Activated CD4-positive, alpha-beta T cell treated with anti-CD3 and anti-CD28 coated beads, Interleukin-2, amount 10 ng/mL, durations not matched to agents 7 days and 5 days (primary cell): ENCODE data around the gene HMGB1. TPM values are rescaled to one million over a fixed set of nuclear protein-coding genes. Genes with fewer than 3 reads are reported as not detected.
"Not testable (repeated sequence)": the region's sequence is repeated elsewhere in the genome, so short reads cannot be mapped to it uniquely, and the experiment has no call there.

ENCODE experiments used
- CTCF ChIA-PET: fragments of 350-600 bp; sonication (Branson Sonifier 250); formaldehyde crosslinking; loops from one replicate; lab custom pipeline; 2021; ENCODE audit warnings: antibody characterized with exemption; lab: Charles Lee
- POLR2A ChIA-PET: fragments of 350-600 bp; sonication (Branson Sonifier 250); formaldehyde crosslinking; loops from one replicate; lab custom pipeline; 2021; ENCODE audit warnings: antibody characterized with exemption; lab: Charles Lee
- DNase-seq: peaks from one replicate; pipeline ENCODE4 v3.0.0-alpha.2; 2020
- H3K27ac Mint-ChIP-seq: one replicate; pipeline ENCODE4 v1.8.0; 2021; ENCODE audit warnings: mild to moderate bottlenecking, moderate library complexity, mixed read lengths
- H3K27me3 Mint-ChIP-seq: one replicate; pipeline ENCODE4 v1.8.0; 2021; ENCODE audit warnings: mixed read lengths
- H3K36me3 Mint-ChIP-seq: one replicate; pipeline ENCODE4 v1.8.0; 2021; ENCODE audit warnings: low read depth, mixed read lengths
- H3K4me1 Mint-ChIP-seq: one replicate; pipeline ENCODE4 v1.8.0; 2021; ENCODE audit warnings: mixed read lengths
- H3K4me3 Mint-ChIP-seq: one replicate; pipeline ENCODE4 v1.8.0; 2021; ENCODE audit warnings: mild to moderate bottlenecking, moderate library complexity, mixed read lengths
- H3K9me3 Mint-ChIP-seq: one replicate; pipeline ENCODE4 v1.8.0; 2021; ENCODE audit warnings: mixed read lengths
- total RNA-seq, 2 experiments: library from RNA; stranded (reverse); gene quantifications; one replicate each; pipeline ENCODE4 v1.2.3, GENCODE V29; 2021

HMGB1 gene
- total RNA-seq, 2 experiments from 2014 or later: 709 to 827 TPM

DNA sequence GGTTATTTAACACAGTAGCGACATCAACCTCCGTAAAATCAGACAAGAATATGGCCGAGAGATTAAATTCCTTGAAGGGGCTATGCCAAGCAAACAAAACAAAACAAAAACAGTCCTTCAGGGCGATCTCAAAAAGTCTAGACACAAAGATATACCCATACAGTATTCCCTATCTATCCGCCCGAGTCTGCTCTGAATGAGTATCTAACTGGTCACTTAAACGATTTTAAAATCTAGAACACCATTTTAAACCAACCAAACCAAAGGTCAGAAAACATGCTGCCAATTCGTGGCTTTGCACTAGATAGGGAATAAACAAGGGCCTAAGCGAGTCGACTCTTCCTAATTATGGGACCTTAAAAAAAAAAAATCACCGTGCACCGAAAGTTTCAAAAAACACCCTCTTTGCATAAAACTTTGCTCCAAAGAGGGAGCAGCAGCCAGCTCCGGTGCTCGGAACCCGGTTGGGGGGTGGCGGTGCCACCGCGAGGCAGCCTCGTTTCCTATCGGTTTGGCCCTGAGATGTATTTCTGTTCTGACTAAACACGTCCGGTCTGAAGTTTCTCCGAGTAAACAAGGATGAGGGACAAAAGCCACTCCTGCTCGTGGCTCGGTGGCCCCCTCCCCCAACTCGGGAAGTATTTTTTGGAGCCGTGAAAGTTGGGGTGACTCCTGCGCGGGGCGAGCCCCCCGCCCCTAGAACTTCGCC lies 1.8 kb downstream of the HMGB1 start:
- H3K9me3 Mint-ChIP-seq: no peaks in the 10 kb centered on the region
- POLR2A ChIA-PET: interaction anchor here (0.5 to 1.9 kb wide), 4 partner anchors 16 to 498 kb away, joined by 3 to 10 read pairs (median 9); no protein-coding TSS in a partner anchor
- peaks cover 41% of the 10 kb centered on the region for H3K36me3 Mint-ChIP-seq
- peak overlapping the region; percentile 87 for H3K4me3 Mint-ChIP-seq
- H3K27ac Mint-ChIP-seq: peak overlapping the region; percentile 99
- DNase-seq: peak; percentile 83
- H3K27me3 Mint-ChIP-seq: no peaks in the 10 kb centered on the region
- H3K4me1 Mint-ChIP-seq: peaks cover 39% of the 10 kb centered on the region
- CTCF ChIA-PET: interaction anchor here (0.6 kb wide), 3 partner anchors 45 to 301 kb away, joined by 4 read pairs; no protein-coding TSS in a partner anchor

DNA sequence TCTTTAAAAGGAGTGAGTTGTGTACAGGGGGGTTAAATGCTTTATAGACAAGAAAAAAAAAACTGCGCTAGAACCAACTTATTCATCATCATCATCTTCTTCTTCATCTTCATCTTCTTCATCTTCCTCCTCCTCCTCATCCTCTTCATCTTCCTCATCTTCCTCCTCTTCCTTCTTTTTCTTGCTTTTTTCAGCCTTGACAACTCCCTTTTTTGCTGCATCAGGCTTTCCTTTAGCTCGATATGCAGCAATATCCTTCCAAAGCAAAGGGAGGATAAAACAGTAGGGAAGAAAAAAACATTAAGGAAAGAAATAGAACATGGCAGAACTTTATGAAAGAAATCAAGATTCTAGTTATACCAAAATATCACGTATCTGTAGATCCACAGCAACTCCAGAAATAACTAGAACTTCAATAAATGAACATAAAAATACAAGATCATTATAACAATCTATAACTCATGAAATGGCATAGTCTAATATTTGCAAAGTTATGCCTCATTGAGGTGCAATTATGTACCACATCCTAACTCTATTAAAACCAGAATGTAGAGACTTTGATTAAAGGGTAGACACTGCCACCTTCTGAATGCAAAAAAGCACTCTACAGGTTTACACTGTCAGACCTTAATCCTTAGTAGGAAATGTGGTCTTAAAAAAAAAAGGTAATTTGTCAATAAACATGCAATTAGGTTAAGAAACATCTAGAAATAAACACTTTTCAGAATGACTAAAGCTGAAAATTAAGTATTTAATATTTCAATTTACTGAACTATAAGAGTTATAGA lies 4.3 kb downstream of the HMGB1 start:
- POLR2A ChIA-PET: not testable (repeated sequence)
- H3K4me3 Mint-ChIP-seq: peak overlapping the region; percentile 58

DNA sequence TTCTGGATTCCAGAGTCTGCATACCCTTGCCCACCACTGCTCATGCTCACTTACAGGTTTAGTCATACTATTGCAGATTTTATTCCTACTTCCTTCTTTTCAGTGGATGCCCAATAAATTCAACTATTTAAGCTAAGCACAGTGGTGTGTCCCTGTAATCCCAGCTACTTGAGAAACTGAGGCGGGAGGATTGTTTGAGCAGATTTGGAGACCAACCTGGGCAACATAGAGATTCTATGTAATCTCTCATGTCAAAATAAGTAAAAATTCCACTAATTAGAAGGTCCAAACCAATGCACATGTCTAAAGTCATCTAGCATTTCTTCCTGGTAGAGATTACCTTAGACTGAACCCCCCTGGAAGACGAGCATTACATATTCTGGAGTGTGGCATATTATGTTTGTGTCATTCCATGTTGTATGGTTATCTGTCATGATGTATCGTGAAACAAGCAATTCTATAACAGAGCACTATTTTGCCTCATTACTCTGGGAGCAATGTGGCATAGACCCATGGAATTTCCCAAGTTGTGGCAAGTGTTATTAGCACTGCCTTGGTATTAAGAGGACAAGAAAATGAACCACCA lies 8.3 kb downstream of the HMGB1 start:
- DNase-seq: no peak
- H3K36me3 Mint-ChIP-seq: peaks cover 42% of the 10 kb centered on the region
- ChIA-PET CTCF (no interaction called here), POLR2A (interaction anchor here (0.6 kb wide), 1 partner anchor 44 kb away, joined by 5 read pairs; no protein-coding TSS in a partner anchor)
- no peaks in the 10 kb centered on the region for H3K27me3 Mint-ChIP-seq
- H3K27ac Mint-ChIP-seq: no peak overlapping the region
- no peak overlapping the region for H3K4me3 Mint-ChIP-seq
- peaks cover 16% of the 10 kb centered on the region for H3K4me1 Mint-ChIP-seq
- H3K9me3 Mint-ChIP-seq: no peaks in the 10 kb centered on the region

More for the DNA sequence above, 4.3 kb downstream of the HMGB1 start:
- DNase-seq: peak; percentile 40
- H3K27me3 Mint-ChIP-seq, H3K9me3 Mint-ChIP-seq: not testable (repeated sequence)
- peaks cover 31% of the 10 kb centered on the region for H3K4me1 Mint-ChIP-seq
- peaks cover 59% of the 10 kb centered on the region for H3K36me3 Mint-ChIP-seq
- CTCF ChIA-PET: interaction anchor here (0.6 to 1.3 kb wide), 2 partner anchors 90 to 203 kb away, joined by 3 to 6 read pairs; no protein-coding TSS in a partner anchor
- peak overlapping the region; percentile 55 for H3K27ac Mint-ChIP-seq

DNA sequence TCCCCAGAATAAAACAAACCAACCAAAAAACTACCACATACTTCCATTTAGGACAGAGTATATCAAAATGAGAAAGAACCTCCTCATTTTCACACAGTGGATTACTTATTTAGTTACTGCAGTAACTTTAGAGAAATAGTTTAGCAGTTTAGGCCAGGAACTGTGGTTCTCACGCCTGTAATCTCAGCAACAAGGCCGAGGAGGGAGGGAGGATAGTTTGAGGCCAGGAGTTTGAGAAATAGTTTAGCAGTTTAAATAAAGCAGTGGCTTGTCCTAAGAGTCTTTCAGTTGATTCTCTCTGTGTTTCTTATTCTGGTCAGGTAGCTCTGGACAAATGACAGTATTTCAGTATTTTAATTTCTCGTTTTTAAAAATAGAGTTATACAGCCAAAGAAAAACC lies 9.4 kb downstream of the HMGB1 start:
- CTCF ChIA-PET: no interaction called here
- H3K27me3 Mint-ChIP-seq: no peaks in the 10 kb centered on the region

DNA sequence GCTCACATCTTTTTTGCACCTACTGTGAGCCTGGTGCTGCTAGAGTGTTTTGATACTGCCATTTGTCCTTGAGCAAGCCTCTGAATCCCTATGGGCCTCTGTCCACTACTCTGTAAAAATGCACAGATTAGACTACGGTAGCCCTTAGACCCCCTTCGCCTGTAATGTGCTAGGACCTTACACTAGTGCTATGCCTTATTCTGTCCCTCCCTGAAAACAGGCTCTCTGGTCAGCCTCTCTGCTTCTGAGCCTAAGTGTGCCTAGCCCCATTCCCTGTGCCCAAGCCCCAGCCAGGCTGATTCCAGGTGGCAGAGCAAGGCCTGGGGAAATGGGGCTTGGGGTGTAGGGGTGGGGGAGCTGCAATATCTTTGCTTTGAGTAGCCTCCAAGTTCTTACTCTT lies 10.7 kb downstream of the HMGB1 start:
- POLR2A ChIA-PET: no interaction called here
- H3K27ac Mint-ChIP-seq: no peak overlapping the region
- CTCF ChIA-PET: interaction anchor here (0.6 to 1.2 kb wide), 3 partner anchors 10 to 105 kb away, joined by 3 to 6 read pairs (median 4); no protein-coding TSS in a partner anchor

More for the DNA sequence above, 9.4 kb downstream of the HMGB1 start:
- Mint-ChIP-seq H3K9me3 (no peaks in the 10 kb centered on the region), H3K36me3 (peaks cover 32% of the 10 kb centered on the region), H3K4me3 (no peak overlapping the region), H3K4me1 (peaks cover 7% of the 10 kb centered on the region), H3K27ac (peak overlapping the region; percentile 23)
- no peak for DNase-seq
- POLR2A ChIA-PET: no interaction called here

DNA sequence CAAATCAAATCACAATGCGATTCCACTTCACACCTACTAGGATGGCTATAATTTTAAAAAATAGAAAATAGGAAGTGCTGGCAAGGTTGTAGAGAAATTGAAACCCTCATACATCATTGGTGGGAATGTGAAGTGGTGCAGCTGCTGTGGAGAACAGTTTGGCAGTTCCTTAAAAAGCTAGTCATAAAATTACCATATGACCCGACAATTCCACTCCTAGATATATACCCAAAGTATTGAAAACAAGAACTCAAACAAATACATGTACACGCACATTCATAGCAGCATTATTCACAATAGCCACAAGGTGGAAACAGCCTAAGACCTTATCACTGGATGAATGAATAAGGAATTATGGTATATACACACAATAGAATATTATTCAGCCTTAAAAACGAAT lies 12.0 kb downstream of the HMGB1 start:
- POLR2A ChIA-PET: no interaction called here
- H3K27ac Mint-ChIP-seq: no peak overlapping the region
- H3K27me3 Mint-ChIP-seq: no peaks in the 10 kb centered on the region

More for the DNA sequence above, 10.7 kb downstream of the HMGB1 start:
- DNase-seq: no peak
- no peak overlapping the region for H3K4me3 Mint-ChIP-seq
- H3K9me3 Mint-ChIP-seq: no peaks in the 10 kb centered on the region
- no peaks in the 10 kb centered on the region for H3K27me3 Mint-ChIP-seq
- H3K36me3 Mint-ChIP-seq: peaks cover 29% of the 10 kb centered on the region
- peaks cover 5% of the 10 kb centered on the region for H3K4me1 Mint-ChIP-seq

DNA sequence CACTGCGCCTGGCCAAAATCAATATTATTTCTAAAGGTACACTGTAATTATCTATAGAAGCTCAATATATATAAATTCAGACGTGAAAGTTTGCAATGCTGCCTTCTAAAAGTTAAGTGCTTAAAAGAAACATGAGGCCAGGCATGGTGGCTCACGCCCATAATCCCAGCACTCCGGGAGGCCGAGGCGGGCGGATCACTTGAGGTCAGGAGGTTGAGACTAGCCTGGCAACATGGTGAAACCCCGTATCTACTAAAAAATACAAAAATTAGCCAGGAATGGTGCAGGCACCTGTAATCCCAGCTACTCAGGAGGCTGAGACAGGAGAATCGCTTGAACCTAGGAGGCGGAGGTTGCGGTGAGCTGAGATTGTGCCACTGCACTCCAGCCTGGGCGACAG lies 14.3 kb downstream of the HMGB1 start:
- CTCF ChIA-PET, H3K4me1 Mint-ChIP-seq, DNase-seq, H3K27ac Mint-ChIP-seq, H3K36me3 Mint-ChIP-seq, H3K4me3 Mint-ChIP-seq, POLR2A ChIA-PET, H3K27me3 Mint-ChIP-seq, H3K9me3 Mint-ChIP-seq: not testable (repeated sequence)

More for the DNA sequence above, 12.0 kb downstream of the HMGB1 start:
- Mint-ChIP-seq H3K36me3 (peaks cover 16% of the 10 kb centered on the region), H3K9me3 (no peaks in the 10 kb centered on the region), H3K4me3 (no peak overlapping the region), H3K4me1 (no peaks in the 10 kb centered on the region)
- DNase-seq: no peak
- CTCF ChIA-PET: interaction anchor here (0.7 to 2.2 kb wide), 3 partner anchors 9 to 38 kb away, joined by 3 to 7 read pairs (median 3); no protein-coding TSS in a partner anchor

DNA sequence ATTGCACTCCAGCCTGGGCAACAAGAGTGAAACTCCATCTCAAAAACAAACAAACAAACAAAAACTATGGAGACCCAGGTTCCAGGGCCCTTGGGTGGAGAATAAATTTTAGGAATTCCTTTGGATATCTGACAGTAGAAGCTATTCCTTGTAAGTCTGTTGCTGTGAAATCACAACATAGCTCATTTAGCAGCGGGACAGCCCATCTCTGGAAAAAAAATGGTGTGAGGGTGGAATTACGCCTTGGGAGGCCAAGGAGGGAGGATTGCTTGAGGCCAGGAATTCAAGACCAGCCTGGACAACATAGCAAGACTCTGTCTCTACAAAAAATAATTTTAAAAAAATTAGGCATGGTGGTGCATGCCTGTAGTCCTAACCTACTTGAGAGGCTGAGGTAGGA lies 15.7 kb downstream of the HMGB1 start:
- DNase-seq: no peak
- H3K27me3 Mint-ChIP-seq: peaks cover 13% of the 10 kb centered on the region
- H3K27ac Mint-ChIP-seq: no peak overlapping the region
- H3K4me1 Mint-ChIP-seq: peaks cover 6% of the 10 kb centered on the region
- ChIA-PET CTCF (interaction anchor here (0.6 to 1.4 kb wide), 2 partner anchors 10 to 16 kb away, joined by 3 to 6 read pairs; no protein-coding TSS in a partner anchor), POLR2A (no interaction called here)
- H3K9me3 Mint-ChIP-seq: no peaks in the 10 kb centered on the region
- no peaks in the 10 kb centered on the region for H3K36me3 Mint-ChIP-seq
- H3K4me3 Mint-ChIP-seq: no peak overlapping the region

DNA sequence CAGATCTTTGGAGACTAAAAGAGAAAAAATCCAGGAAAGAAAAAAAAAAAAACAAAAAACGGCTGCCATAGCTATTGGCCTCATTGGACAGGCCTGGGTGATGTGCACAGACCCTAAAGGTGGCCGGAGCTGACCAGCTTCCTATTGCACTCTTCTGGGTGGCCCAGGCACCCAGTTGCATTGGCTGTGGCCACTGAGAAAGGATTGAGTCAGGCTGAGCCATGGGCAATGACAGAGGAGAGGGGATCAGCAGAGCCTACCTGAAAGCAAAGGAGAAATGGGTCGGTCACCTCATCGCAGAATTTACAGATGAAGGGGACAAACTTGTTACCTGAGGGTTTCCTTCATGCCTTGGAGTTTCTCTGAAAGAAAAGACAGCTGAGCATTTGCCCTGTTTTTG lies 17.3 kb downstream of the HMGB1 start:
- Mint-ChIP-seq H3K4me3 (no peak overlapping the region), H3K4me1 (peaks cover 6% of the 10 kb centered on the region), H3K27me3 (peaks cover 13% of the 10 kb centered on the region), H3K36me3 (no peaks in the 10 kb centered on the region), H3K27ac (no peak overlapping the region), H3K9me3 (no peaks in the 10 kb centered on the region)
- ChIA-PET CTCF (interaction anchor here (0.6 to 1.4 kb wide), 7 partner anchors 8 to 315 kb away, joined by 3 to 6 read pairs (median 3); no protein-coding TSS in a partner anchor), POLR2A (interaction anchor here (0.9 kb wide), 1 partner anchor 76 kb away, joined by 5 read pairs; no protein-coding TSS in a partner anchor)
- no peak for DNase-seq

DNA sequence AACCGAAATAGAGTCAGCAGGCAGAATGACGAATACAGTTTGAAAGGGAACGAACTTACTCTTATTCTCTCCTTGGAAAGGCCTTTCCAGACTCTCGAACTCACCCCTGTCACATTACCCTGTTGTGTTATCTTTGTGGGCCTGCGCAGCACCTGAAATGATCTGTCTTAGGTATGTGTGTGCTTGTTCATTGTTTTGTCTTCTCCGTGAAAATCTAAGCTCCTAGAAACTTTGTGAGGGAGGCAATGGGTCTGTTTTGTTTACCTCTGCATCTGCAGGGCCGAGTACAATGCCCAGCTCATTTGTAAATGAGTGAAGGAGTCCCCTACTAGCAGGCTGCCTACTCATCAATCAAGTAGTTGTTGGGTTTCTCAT lies 19.6 kb downstream of the HMGB1 start:
- Mint-ChIP-seq H3K4me1 (peaks cover 9% of the 10 kb centered on the region), H3K9me3 (no peaks in the 10 kb centered on the region), H3K4me3 (no peak overlapping the region), H3K27me3 (peaks cover 13% of the 10 kb centered on the region), H3K27ac (no peak overlapping the region), H3K36me3 (no peaks in the 10 kb centered on the region)
- DNase-seq: no peak
- ChIA-PET CTCF (interaction anchor here (0.8 kb wide), 1 partner anchor 27 kb away, joined by 3 read pairs; no protein-coding TSS in a partner anchor), POLR2A (no interaction called here)

DNA sequence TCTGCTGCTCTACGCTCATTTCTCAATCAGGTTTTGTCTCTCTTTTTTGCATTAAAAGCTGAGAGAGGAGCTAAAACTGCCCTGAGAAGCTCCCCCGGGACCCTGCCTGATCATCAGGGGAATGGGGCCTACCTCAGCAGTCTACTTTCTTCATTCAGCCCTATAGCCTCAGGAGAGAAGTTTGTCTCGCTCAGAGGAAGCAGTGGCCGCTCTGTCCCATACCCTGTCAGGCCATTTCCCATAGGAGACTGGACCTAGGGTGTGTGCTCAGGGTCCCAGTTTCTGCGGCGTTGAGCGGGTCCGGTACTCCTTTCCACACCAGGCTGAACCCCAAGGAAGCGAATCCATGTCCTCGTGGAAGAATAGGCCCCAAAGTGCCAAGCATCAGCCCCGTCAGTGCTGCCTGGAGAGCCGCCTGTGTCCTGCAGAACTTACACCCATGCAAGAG lies 21.8 kb downstream of the HMGB1 start:
- peaks cover 13% of the 10 kb centered on the region for H3K27me3 Mint-ChIP-seq
- ChIA-PET CTCF (interaction anchor here (0.6 to 2.0 kb wide), 5 partner anchors 9 to 75 kb away, joined by 3 to 7 read pairs (median 3); no protein-coding TSS in a partner anchor), POLR2A (no interaction called here)
- no peak for DNase-seq
- peaks cover 11% of the 10 kb centered on the region for H3K4me1 Mint-ChIP-seq
- no peak overlapping the region for H3K4me3 Mint-ChIP-seq
- H3K27ac Mint-ChIP-seq: no peak overlapping the region
- no peaks in the 10 kb centered on the region for H3K36me3 Mint-ChIP-seq
- H3K9me3 Mint-ChIP-seq: no peaks in the 10 kb centered on the region

DNA sequence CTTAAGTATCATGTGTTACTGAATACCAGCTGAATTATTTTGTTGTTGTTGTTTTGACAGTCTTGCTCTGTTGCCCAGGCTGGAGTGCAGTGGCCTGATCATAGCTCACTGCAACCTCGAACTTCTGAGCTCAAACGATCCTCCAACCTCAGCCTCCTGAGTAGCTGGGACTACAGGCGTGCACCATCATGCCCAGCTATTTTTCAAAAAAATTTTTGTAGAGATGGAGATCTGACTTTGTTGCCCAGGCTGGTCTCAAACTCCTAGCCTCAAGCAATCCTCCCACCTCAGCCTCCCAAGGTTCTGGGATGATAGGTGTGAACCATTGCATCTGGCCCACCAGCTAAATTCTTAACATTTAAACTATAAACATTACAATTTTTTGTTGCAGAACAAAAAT lies 22.2 kb downstream of the HMGB1 start:
- H3K27ac Mint-ChIP-seq, POLR2A ChIA-PET, H3K9me3 Mint-ChIP-seq, H3K4me3 Mint-ChIP-seq, DNase-seq, H3K36me3 Mint-ChIP-seq: not testable (repeated sequence)
- H3K4me1 Mint-ChIP-seq: peaks cover 11% of the 10 kb centered on the region
- H3K27me3 Mint-ChIP-seq: peaks cover 13% of the 10 kb centered on the region
- CTCF ChIA-PET: interaction anchor here (0.6 to 2.2 kb wide), 5 partner anchors 10 to 311 kb away, joined by 3 to 8 read pairs (median 3); no protein-coding TSS in a partner anchor
